HEK293 (cell line): ENCODE measurements around the gene CFAP99.

Source experiments
- CTCF ChIP-seq: fragments of 450-650 bp; formaldehyde crosslinking; IDR thresholded peaks from 2 replicates; pipeline ENCODE4 v1.5.1; 2016; ENCODE audit warnings: missing biosample characterization, missing genetic modification characterization
- MYNN ChIP-seq: fragments of 450-650 bp; formaldehyde crosslinking; IDR thresholded peaks from 2 replicates; pipeline ENCODE4 v1.5.1; 2016; ENCODE audit warnings: missing biosample characterization, missing genetic modification characterization, borderline replicate concordance
- PRDM2 ChIP-seq: fragments of 450-650 bp; formaldehyde crosslinking; IDR thresholded peaks from 2 replicates; pipeline ENCODE4 v1.5.1; 2016; ENCODE audit warnings: missing biosample characterization, missing genetic modification characterization, borderline replicate concordance
- SALL2 ChIP-seq: fragments of 450-650 bp; formaldehyde crosslinking; IDR thresholded peaks from 2 replicates; pipeline ENCODE4 v1.5.0; 2017; ENCODE audit warnings: missing biosample characterization, mild to moderate bottlenecking, missing genetic modification characterization, borderline replicate concordance
- SETDB1 ChIP-seq: IDR thresholded peaks from one replicate; pipeline ENCODE4 v1.6.1; 2017; ENCODE audit warnings: mild to moderate bottlenecking, low read length, moderate library complexity, mixed read lengths; ENCODE audit not compliant: insufficient read length
- SP2 ChIP-seq: fragments of 450-650 bp; formaldehyde crosslinking; IDR thresholded peaks from 2 replicates; pipeline ENCODE4 v1.5.1; 2016; ENCODE audit warnings: missing biosample characterization, missing genetic modification characterization
- TCF7L2 ChIP-seq: IDR thresholded peaks from 2 replicates; pipeline ENCODE4 v1.6.1; 2011; ENCODE audit warnings: low read depth, mild to moderate bottlenecking, inconsistent platforms, low read length, moderate library complexity, borderline replicate concordance
- ZIC2 ChIP-seq: fragments of 450-650 bp; formaldehyde crosslinking; IDR thresholded peaks from 2 replicates; pipeline ENCODE4 v1.5.1; 2016; ENCODE audit warnings: missing biosample characterization, missing genetic modification characterization
- ZNF549 ChIP-seq: fragments of 450-650 bp; IDR thresholded peaks from 2 replicates; pipeline ENCODE4 v1.5.1; 2018; ENCODE audit warnings: missing biosample characterization, missing genetic modification characterization, mild to moderate bottlenecking, inconsistent platforms, moderate library complexity
- ZNF776 ChIP-seq: fragments of 450-650 bp; formaldehyde crosslinking; IDR thresholded peaks from 2 replicates; pipeline ENCODE4 v1.5.0; 2017; ENCODE audit warnings: missing biosample characterization, missing genetic modification characterization, borderline replicate concordance

GRCh38 chr4:2370597-2371320 is 48.0 kb upstream of the CFAP99 start:
- TF ChIP-seq CTCF (tag by site-specific recombination) (no peak), SP2 (tag by site-specific recombination) (no peak), ZNF776 (no peak), SALL2 (no peak), ZNF549 (tag by site-specific recombination) (no peak), ZIC2 (tag by site-specific recombination) (no peak), SETDB1 (no peak), TCF7L2 (no peak), MYNN (tag by site-specific recombination) (no peak), PRDM2 (tag by site-specific recombination) (no peak)
